ENCODE measurements around the gene MOSPD2.

MOSPD2 gene

DNA sequence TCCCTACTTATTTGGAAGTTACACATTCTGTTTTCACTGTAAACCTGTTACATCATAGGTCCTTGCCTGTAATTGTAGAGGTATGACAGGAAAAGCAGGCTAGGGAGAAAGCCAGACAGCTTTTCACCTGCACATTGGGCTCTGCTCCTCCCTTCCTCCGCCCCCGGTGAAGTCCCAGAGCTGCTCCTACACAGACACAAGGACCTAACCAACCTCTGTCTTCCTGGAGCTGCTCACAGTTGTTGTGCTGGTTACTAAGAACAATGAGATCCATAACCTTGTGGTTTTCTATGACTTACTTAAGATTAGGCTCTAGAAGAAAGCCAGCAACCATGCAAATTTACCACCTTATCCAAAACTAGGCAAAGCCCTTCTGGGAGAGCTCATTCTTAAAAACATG lies 40.0 kb downstream of the MOSPD2 start:
- Histone ChIP-seq H4K20me1 (ENCODE audit: insufficient read depth, low read length) (no peaks in the 10 kb centered on the region), H3K36me3 (replicated peaks; ENCODE audit: insufficient read depth, low read length) (no peaks in the 10 kb centered on the region)
- TF ChIP-seq EZH2 (optimal IDR thresholded peaks at IDR 0.05; ENCODE audit: low read depth, low read length) (no peak), EZH2phosphoT487 (IDR thresholded peaks at IDR 0.05; ENCODE audit: low read length) (no peak)
- TF ChIP-seq, protein P1, sequence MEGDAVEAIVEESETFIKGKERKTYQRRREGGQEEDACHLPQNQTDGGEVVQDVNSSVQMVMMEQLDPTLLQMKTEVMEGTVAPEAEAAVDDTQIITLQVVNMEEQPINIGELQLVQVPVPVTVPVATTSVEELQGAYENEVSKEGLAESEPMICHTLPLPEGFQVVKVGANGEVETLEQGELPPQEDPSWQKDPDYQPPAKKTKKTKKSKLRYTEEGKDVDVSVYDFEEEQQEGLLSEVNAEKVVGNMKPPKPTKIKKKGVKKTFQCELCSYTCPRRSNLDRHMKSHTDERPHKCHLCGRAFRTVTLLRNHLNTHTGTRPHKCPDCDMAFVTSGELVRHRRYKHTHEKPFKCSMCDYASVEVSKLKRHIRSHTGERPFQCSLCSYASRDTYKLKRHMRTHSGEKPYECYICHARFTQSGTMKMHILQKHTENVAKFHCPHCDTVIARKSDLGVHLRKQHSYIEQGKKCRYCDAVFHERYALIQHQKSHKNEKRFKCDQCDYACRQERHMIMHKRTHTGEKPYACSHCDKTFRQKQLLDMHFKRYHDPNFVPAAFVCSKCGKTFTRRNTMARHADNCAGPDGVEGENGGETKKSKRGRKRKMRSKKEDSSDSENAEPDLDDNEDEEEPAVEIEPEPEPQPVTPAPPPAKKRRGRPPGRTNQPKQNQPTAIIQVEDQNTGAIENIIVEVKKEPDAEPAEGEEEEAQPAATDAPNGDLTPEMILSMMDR (IDR thresholded peaks at IDR 0.05; ENCODE audit: low read length) = no peak

DNA sequence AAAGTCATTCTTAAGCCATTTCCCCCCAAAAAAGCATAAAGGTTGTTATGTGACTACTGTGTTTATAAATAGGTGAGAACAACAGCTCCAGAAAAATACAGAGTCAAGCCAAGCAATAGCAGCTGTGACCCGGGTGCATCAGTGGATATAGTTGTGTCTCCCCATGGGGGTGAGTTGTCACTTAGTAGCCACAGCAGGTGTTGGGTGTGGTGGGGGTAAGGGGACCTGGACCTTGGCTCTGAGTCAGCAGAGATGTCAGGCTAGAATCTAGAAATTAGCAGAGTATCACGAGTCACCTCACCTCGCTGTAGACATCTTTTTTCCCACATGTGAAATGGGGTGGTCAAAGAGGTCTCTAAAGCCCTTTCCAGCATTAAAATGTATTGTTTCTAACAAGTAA lies 42.4 kb downstream of the MOSPD2 start:
- H3K27me3 ChIP-seq (replicated peaks; ENCODE audit: insufficient read depth, low read length) = no peaks in the 10 kb centered on the region
- no peaks in the 10 kb centered on the region for H3K9me2 ChIP-seq (replicated peaks; ENCODE audit: insufficient read depth, low read length)
- H4K20me1 ChIP-seq (ENCODE audit: insufficient read depth, low read length) = no peaks in the 10 kb centered on the region
- no peaks in the 10 kb centered on the region for H3K4me1 ChIP-seq (ENCODE audit: low read length)
- no peaks in the 10 kb centered on the region for H3F3A ChIP-seq (ENCODE audit: insufficient read depth, low read length)
- no peaks in the 10 kb centered on the region for H3K36me3 ChIP-seq (replicated peaks; ENCODE audit: insufficient read depth, low read length)
- H3K4me2 ChIP-seq (ENCODE audit: low read depth, low read length) = no peak overlapping the region
- no peak overlapping the region for H3K27ac ChIP-seq (ENCODE audit: low read length)
- no peaks in the 10 kb centered on the region for H3K79me2 ChIP-seq (ENCODE audit: low read length)
- H3K4me3 ChIP-seq (ENCODE audit: low read length) = no peak overlapping the region
- TF ChIP-seq EZH2phosphoT487 (IDR thresholded peaks at IDR 0.05; ENCODE audit: low read length) = no peak
- TF ChIP-seq, protein P1 (IDR thresholded peaks at IDR 0.05; ENCODE audit: low read length) = no peak
- no peak for TF ChIP-seq EZH2 (optimal IDR thresholded peaks at IDR 0.05; ENCODE audit: low read depth, low read length)
- no peak overlapping the region for H2AFZ ChIP-seq (ENCODE audit: low read length)
- H3K9me3 ChIP-seq (replicated peaks; ENCODE audit: insufficient read depth, low read length) = no peaks in the 10 kb centered on the region
- no peak for DNase-seq
- H3K9ac ChIP-seq (ENCODE audit: low read length) = no peak overlapping the region

More for the DNA sequence above, 40.0 kb downstream of the MOSPD2 start:
- Histone ChIP-seq H3K9ac (ENCODE audit: low read length) (no peak overlapping the region), H3K4me3 (ENCODE audit: low read length) (no peak overlapping the region), H3K27ac (ENCODE audit: low read length) (no peak overlapping the region), H3K9me2 (replicated peaks; ENCODE audit: insufficient read depth, low read length) (no peaks in the 10 kb centered on the region), H3K79me2 (ENCODE audit: low read length) (no peaks in the 10 kb centered on the region), H3F3A (ENCODE audit: insufficient read depth, low read length) (no peaks in the 10 kb centered on the region), H2AFZ (ENCODE audit: low read length) (no peak overlapping the region), H3K4me2 (ENCODE audit: low read depth, low read length) (no peak overlapping the region), H3K27me3 (replicated peaks; ENCODE audit: insufficient read depth, low read length) (no peaks in the 10 kb centered on the region), H3K4me1 (ENCODE audit: low read length) (no peaks in the 10 kb centered on the region), H3K9me3 (replicated peaks; ENCODE audit: insufficient read depth, low read length) (no peaks in the 10 kb centered on the region)
- no peak for DNase-seq

DNA sequence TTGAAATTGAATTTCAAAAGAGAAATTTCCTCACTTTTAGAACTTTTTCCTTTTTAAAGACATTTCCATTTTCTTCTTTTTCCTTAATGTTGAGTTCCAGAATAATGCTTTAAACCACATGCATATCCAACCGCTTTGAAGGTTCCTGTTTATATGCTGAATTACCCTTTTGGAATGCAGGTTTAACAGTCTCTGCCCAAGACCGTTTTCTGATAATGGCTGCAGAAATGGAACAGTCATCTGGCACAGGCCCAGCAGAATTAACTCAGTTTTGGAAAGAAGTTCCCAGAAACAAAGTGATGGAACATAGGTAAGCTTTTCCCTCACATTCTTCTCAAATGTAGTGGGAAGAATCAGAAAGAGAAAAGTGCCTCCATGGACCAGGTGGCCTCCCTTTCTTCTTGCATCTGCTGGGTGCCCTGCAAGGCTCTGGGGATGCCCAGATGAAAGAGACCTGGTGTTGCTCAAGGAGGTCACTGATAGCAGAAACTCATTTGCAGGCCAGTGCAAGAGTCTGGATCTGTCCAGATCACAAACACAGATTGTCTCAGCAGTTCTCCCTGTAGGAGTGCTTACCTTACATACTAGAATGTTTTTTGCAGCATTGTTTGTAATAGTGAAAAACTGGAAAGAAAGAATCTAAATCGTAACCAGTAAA lies 42.9 kb downstream of the MOSPD2 start:
- Histone ChIP-seq H3K4me3 (ENCODE audit: low read length) (no peak overlapping the region), H3K9me2 (replicated peaks; ENCODE audit: insufficient read depth, low read length) (no peaks in the 10 kb centered on the region), H3K79me2 (ENCODE audit: low read length) (no peaks in the 10 kb centered on the region), H3K9me3 (replicated peaks; ENCODE audit: insufficient read depth, low read length) (no peaks in the 10 kb centered on the region), H2AFZ (ENCODE audit: low read length) (no peak overlapping the region), H3K4me1 (ENCODE audit: low read length) (no peaks in the 10 kb centered on the region), H3F3A (ENCODE audit: insufficient read depth, low read length) (no peaks in the 10 kb centered on the region), H3K36me3 (replicated peaks; ENCODE audit: insufficient read depth, low read length) (no peaks in the 10 kb centered on the region), H3K27me3 (replicated peaks; ENCODE audit: insufficient read depth, low read length) (no peaks in the 10 kb centered on the region), H3K27ac (ENCODE audit: low read length) (no peak overlapping the region), H4K20me1 (ENCODE audit: insufficient read depth, low read length) (no peaks in the 10 kb centered on the region), H3K9ac (ENCODE audit: low read length) (no peak overlapping the region), H3K4me2 (ENCODE audit: low read depth, low read length) (no peak overlapping the region)
- DNase-seq = no peak
- TF ChIP-seq, protein P1 (IDR thresholded peaks at IDR 0.05; ENCODE audit: low read length) = no peak
- TF ChIP-seq EZH2 (optimal IDR thresholded peaks at IDR 0.05; ENCODE audit: low read depth, low read length) (no peak), EZH2phosphoT487 (IDR thresholded peaks at IDR 0.05; ENCODE audit: low read length) (no peak)

Measured in MM.1S (cell line).